ENCODE data around the gene UNC13B. TPM values are rescaled to one million over a fixed set of nuclear protein-coding genes. Genes with fewer than 3 reads are reported as not detected.

The UNC13B gene
- total and polyA plus RNA-seq, 2 of the 8 experiments (the other 6 are each of a cell fraction or from before 2014, with no cell fraction given), result 23.1 to 51.7 TPM

GRCh38 chr9:35374910-35375309, 213.1 kb downstream of the UNC13B start:
- H2BK20ac ChIP-seq (ENCODE audit: low read length), result no peak overlapping the region
- H3K56ac ChIP-seq (replicated peaks; ENCODE audit: insufficient read length, low read depth, low read length), result no peak overlapping the region
- ChIA-PET CTCF (ENCODE audit: partially characterized antibody) (interaction anchor here (0.8 kb wide), 1 partner anchor 142 kb away, joined by 3 read pairs; no protein-coding TSS in a partner anchor), POLR2A (ENCODE audit: partially characterized antibody) (no interaction called here)
- H2AFZ ChIP-seq (ENCODE audit: low read length), result no peak overlapping the region
- H3K23ac ChIP-seq (ENCODE audit: insufficient read length), result no peak overlapping the region
- no peaks in the 10 kb centered on the region for H3K27me3 ChIP-seq (replicated peaks in 1 of 4; ENCODE audit: control insufficient read depth in 3 of 4, extremely low read depth in 1 of 4, insufficient read depth in 3 of 4, low read length in 3 of 4)
- peaks cover 0 to 1% of the 10 kb centered on the region in 2 experiments for H4K20me1 ChIP-seq (replicated peaks in 1 of 2; ENCODE audit: control insufficient read depth in 1 of 2, insufficient read depth in 2 of 2, low read length in 2 of 2)
- H2BK5ac ChIP-seq (ENCODE audit: low read depth, low read length), result no peak overlapping the region
- no peaks in the 10 kb centered on the region for H3K79me1 ChIP-seq (ENCODE audit: low read depth, low read length)
- no peak for FAIRE-seq
- H4K5ac ChIP-seq (ENCODE audit: insufficient read length, low read depth, low read length), result no peak overlapping the region
- H3K9me3 ChIP-seq (ENCODE audit: insufficient read depth in 2 of 2, low read depth in 1 of 2, low read length in 1 of 2), result no peaks in the 10 kb centered on the region
- H2BK12ac ChIP-seq (ENCODE audit: low read depth, low read length), result no peak overlapping the region
- H3K9ac ChIP-seq (replicated peaks in 1 of 4; ENCODE audit: extremely low read depth in 1 of 4, low read depth in 3 of 4, low read length in 3 of 4), result no peak overlapping the region
- no peak overlapping the region for H3K4me2 ChIP-seq (ENCODE audit: insufficient read depth in 1 of 2, low read depth in 2 of 2, low read length in 2 of 2)
- H4K8ac ChIP-seq (ENCODE audit: extremely low read depth, insufficient read depth, low read length), result no peak overlapping the region
- no peak overlapping the region for H3K14ac ChIP-seq (ENCODE audit: insufficient read length)
- no peak overlapping the region for H3K4ac ChIP-seq (replicated peaks; ENCODE audit: insufficient read length, low read depth, low read length)
- H3K36me3 ChIP-seq (ENCODE audit: control insufficient read depth in 2 of 4, insufficient read depth in 4 of 4, low read length in 3 of 4), result peaks cover 0 to 3% (median 0%) of the 10 kb centered on the region in 4 experiments; a peak in 2 of 8 replicates
- no peak overlapping the region for H2AK5ac ChIP-seq (ENCODE audit: low read depth, low read length)
- WGBS, 2 experiments (ENCODE audit: extremely low coverage in 1 of 2, insufficient coverage in 1 of 2, insufficient read length in 1 of 2, insufficient replicate concordance in 2 of 2, low coverage in 1 of 2, low lambda C conversion rate in 2 of 2, missing lambda C conversion rate in 1 of 2), result 97% methylated on average over 5 of the region's 5 CpGs; no CpG with 5 or more reads in 1 of the 2 experiments
- H3K79me2 ChIP-seq (ENCODE audit: control insufficient read depth in 1 of 2, insufficient read depth in 2 of 2, low read length in 2 of 2), result no peaks in the 10 kb centered on the region
- no peak overlapping the region for H2BK120ac ChIP-seq (replicated peaks; ENCODE audit: low read depth, low read length)
- no peak overlapping the region for H3K4me3 ChIP-seq (ENCODE audit: extremely low read depth in 1 of 4, insufficient read depth in 2 of 4, low read depth in 3 of 4, low read length in 4 of 4)
- no peaks in the 10 kb centered on the region for H3K4me1 ChIP-seq (replicated peaks in 1 of 4; ENCODE audit: control insufficient read depth in 3 of 4, insufficient read depth in 4 of 4, low read length in 3 of 4)
- no peak overlapping the region for H4K91ac ChIP-seq (replicated peaks; ENCODE audit: insufficient read length, low read length)
- no peak for DNase-seq (ENCODE audit: low read depth in 1 of 2, low spot score in 2 of 2)
- H3K27ac ChIP-seq (ENCODE audit: low read depth, low read length), result no peak overlapping the region
- TF ChIP-seq, protein P1, sequence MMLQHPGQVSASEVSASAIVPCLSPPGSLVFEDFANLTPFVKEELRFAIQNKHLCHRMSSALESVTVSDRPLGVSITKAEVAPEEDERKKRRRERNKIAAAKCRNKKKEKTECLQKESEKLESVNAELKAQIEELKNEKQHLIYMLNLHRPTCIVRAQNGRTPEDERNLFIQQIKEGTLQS (IDR thresholded peaks at IDR 0.05; ENCODE audit: insufficient read depth, low read depth, low read length), result no peak
- TF ChIP-seq YY1 (IDR thresholded peaks at IDR 0.05; ENCODE audit: low read depth, low read length) (no peak), USF2 (IDR thresholded peaks at IDR 0.05; ENCODE audit: low read length) (no peak)
- H3K18ac ChIP-seq (ENCODE audit: extremely low read depth, low read length), result no peak overlapping the region
- no peak overlapping the region for H2BK15ac ChIP-seq (ENCODE audit: low read length)
- no peaks in the 10 kb centered on the region for H3K23me2 ChIP-seq (ENCODE audit: low read depth, low read length)
